Left ventricle myocardium inferior (tissue), 1 donor: ENCODE data around the gene NFIC. TPM values are rescaled to one million over a fixed set of nuclear protein-coding genes. Genes with fewer than 3 reads are reported as not detected.

Experiments used
- DNase-seq: peaks from one replicate; pipeline ENCODE4 v3.0.0-alpha.2; 2020
- H3K27ac ChIP-seq: fragments of 200-600 bp; replicated peaks from 2 replicates; pipeline ENCODE4 v1.8.0; 2021
- H3K27me3 ChIP-seq: fragments of 200-600 bp; 2 replicates; pipeline ENCODE4 v1.8.0; 2021; ENCODE audit warnings: low read depth
- H3K36me3 ChIP-seq: fragments of 200-600 bp; 2 replicates; pipeline ENCODE4 v1.8.0; 2021
- H3K4me1 ChIP-seq: fragments of 200-600 bp; 2 replicates; pipeline ENCODE4 v1.8.0; 2021
- H3K4me3 ChIP-seq: fragments of 200-600 bp; 2 replicates; pipeline ENCODE4 v1.8.0; 2021; ENCODE audit warnings: mild to moderate bottlenecking, moderate library complexity
- H3K9me3 ChIP-seq: fragments of 200-600 bp; replicated peaks from 2 replicates; pipeline ENCODE4 v1.8.0; 2021
- intact Hi-C: fragments of 100-400 bp; cut with micrococcal nuclease; formaldehyde crosslinking; loops from one replicate; pipeline ENCODE4 v1.11.0; 2022
- total RNA-seq: library from RNA; stranded (reverse); fragmentation: NEBNext Ultra II Directional; extraction: Animal tissue kit (Norgen Biotek cat#: 25700); gene quantifications from one replicate; pipeline ENCODE4 v1.2.1, GENCODE V29; 2021
- TF ChIP-seq, protein P1 (sequence below): fragments of 200-600 bp; IDR thresholded peaks from 2 replicates; pipeline ENCODE4 v1.8.0; 2021; ENCODE audit warnings: antibody characterized with exemption, mild to moderate bottlenecking, borderline replicate concordance
- donor health status: DM: no; HTN: yes; CAD: no; lungs with severe emphysema.

NFIC gene
- total RNA-seq, 1 donor from 2014 or later: 145 TPM

DNA sequence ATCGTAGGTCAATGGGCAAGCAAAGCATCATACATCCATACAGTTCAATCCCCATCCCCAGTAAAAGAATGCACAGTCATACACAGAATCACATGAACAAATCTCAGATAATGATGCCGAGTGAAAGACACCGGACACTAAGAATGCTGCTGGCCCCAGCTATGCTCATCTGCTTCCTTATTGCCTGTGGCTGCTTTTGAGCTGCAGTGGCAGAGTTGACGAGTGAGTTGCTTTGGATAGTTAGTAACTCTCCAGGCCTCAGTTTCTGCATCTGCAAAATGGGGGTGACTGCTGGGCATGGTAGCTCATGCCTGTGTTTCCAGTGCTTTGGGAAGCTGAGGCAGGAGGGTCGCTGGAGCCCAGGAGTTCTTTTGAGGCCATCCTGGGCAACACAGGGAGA, 12.9 kb upstream of the NFIC start:
- no peak overlapping the region for H3K27ac ChIP-seq
- no peak for DNase-seq
- H3K27me3 ChIP-seq: no peaks in the 10 kb centered on the region
- intact Hi-C loops: no loop called here
- no peaks in the 10 kb centered on the region for H3K36me3 ChIP-seq
- H3K9me3 ChIP-seq: peaks cover 8% of the 10 kb centered on the region
- TF ChIP-seq, protein P1, sequence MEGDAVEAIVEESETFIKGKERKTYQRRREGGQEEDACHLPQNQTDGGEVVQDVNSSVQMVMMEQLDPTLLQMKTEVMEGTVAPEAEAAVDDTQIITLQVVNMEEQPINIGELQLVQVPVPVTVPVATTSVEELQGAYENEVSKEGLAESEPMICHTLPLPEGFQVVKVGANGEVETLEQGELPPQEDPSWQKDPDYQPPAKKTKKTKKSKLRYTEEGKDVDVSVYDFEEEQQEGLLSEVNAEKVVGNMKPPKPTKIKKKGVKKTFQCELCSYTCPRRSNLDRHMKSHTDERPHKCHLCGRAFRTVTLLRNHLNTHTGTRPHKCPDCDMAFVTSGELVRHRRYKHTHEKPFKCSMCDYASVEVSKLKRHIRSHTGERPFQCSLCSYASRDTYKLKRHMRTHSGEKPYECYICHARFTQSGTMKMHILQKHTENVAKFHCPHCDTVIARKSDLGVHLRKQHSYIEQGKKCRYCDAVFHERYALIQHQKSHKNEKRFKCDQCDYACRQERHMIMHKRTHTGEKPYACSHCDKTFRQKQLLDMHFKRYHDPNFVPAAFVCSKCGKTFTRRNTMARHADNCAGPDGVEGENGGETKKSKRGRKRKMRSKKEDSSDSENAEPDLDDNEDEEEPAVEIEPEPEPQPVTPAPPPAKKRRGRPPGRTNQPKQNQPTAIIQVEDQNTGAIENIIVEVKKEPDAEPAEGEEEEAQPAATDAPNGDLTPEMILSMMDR: no peak
- H3K4me3 ChIP-seq: no peak overlapping the region
- peaks cover 8% of the 10 kb centered on the region for H3K4me1 ChIP-seq

DNA sequence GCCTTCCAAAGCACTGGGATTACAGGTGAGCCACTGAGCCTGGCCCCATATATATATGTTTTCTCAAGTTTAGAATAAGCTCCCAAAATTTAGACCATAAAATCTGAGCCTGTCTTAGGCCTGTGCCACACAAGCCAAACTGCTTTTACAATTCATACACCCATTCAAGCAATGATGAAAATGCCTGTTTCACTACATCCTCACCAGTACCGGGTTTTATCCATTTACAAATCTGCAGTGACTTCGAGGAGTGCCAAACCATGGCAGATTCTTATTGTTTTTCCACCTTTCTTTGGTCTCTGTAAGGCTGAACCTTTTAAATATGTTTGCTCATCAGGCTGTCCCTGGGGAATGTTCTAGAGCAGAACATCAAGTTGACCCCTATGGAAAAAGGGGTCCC, 9.6 kb upstream of the NFIC start:
- Histone ChIP-seq H3K4me3 (no peak overlapping the region), H3K27ac (peak overlapping the region; percentile 99), H3K4me1 (peaks cover 29% of the 10 kb centered on the region), H3K9me3 (peaks cover 8% of the 10 kb centered on the region), H3K36me3 (no peaks in the 10 kb centered on the region), H3K27me3 (no peaks in the 10 kb centered on the region)
- TF ChIP-seq, protein P1: no peak
- no peak for DNase-seq
- intact Hi-C loops: no loop called here

DNA sequence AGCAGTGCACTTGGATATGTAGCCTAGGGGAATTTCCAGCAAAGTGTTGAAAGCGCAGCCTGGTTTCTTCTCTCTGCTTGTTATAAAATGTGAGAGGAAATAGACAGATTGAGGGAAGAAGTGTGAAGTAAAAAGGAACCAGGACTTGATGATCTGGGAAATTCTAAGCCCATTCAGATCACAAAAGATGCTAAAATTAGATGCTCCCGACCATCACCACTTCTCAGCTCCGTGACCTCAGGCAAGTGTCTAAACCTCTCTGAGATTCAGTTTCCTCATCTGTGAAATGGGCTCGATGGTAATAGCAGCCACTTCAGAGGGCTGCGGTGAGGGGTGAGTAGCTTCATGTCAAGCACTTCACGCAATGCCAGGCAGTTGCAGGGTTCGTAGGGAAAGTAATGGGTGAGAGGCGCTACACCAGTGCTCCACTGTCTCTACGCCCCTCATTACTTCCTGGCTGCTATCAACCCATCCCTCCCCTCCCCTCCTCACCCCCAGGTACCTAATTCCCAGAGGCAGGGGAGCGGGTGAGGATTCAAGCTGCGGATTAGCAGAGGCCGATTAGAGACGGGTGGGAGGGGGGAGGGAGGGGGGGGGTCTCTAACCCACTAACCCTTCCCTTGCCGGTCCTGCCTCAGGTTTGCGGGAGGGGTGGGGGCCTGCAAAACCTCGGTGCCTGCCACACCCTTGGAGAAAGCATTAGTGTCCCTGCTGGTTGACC, 9.0 kb upstream of the NFIC start:
- Histone ChIP-seq H3K36me3 (no peaks in the 10 kb centered on the region), H3K27me3 (no peaks in the 10 kb centered on the region), H3K27ac (peak overlapping the region; percentile 99), H3K4me3 (no peak overlapping the region), H3K4me1 (peaks cover 35% of the 10 kb centered on the region), H3K9me3 (peaks cover 8% of the 10 kb centered on the region)
- intact Hi-C loops: no loop called here
- TF ChIP-seq, protein P1: no peak
- DNase-seq: no peak

DNA sequence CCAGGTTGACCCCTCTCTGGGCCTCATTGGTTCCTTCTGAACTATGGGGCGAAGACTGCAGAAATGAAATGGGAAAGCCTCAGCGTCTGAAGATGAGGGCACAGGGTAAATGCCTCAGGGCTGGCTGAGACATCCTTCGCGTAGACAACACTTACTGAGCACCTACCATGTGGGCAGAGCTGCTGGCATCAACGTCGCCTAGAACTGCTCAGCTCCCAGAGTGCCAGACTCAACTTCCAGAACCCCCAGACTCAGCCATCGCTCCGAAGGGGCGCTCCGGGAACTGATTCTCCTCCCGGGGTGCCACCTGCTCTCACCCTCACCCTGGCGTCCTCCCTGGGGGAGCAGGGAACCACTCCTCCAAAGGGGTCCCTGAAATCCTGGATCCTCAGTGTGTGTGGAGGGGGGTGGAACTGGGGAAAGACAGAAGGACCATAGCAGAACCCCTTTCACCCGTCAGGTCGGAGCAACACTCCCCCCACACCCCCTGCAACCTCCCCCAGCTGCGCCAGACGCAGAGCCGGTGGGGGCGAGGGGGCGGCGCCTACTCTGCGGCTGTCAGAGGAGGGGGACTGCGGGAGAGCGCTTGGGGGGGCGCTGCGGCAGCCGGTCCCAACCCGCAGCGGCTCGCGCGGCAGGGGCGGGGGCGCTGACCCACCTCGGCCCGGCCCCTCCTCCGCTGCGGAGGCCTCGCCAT, 8.2 kb upstream of the NFIC start:
- TF ChIP-seq, protein P1: no peak
- intact Hi-C loops: no loop called here
- Histone ChIP-seq H3K9me3 (peaks cover 8% of the 10 kb centered on the region), H3K27ac (peak overlapping the region; percentile 99), H3K4me1 (peaks cover 41% of the 10 kb centered on the region), H3K4me3 (peak overlapping the region; percentile 97), H3K27me3 (no peaks in the 10 kb centered on the region), H3K36me3 (no peaks in the 10 kb centered on the region)
- no peak for DNase-seq

DNA sequence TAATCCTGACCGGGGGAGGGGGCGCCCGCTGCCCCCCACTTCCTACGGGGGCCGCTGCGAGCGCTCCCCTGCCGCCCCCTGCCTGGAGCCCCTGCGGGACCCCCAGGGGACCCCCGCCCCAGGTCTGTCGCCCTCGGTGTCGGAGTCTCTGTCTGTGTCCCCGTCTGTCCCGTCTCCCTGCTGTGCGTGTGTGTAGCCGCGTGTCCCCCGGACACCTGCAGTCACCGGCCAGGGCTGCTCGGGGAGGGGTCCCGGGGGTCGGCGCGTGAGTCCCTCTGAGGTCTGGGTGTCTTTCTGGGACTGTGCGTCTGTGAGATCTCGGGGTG, 7.7 kb upstream of the NFIC start:
- TF ChIP-seq, protein P1: no peak
- Histone ChIP-seq H3K4me3 (peak overlapping the region; percentile 97), H3K27ac (peak overlapping the region; percentile 99), H3K9me3 (peaks cover 8% of the 10 kb centered on the region), H3K36me3 (no peaks in the 10 kb centered on the region), H3K4me1 (peaks cover 46% of the 10 kb centered on the region), H3K27me3 (no peaks in the 10 kb centered on the region)
- intact Hi-C loops: no loop called here
- DNase-seq: no peak
